Measurements from ENCODE around the gene FN3KRP.
"Not testable (repeated sequence)": the region's sequence is repeated elsewhere in the genome, so short reads cannot be mapped to it uniquely, and the experiment has no call there.

FN3KRP gene

GRCh38 chr17:82737967-82738877, 21.7 kb downstream of the FN3KRP start:
- POLR2A ChIA-PET = interaction anchor here (0.6 kb wide), 1 partner anchor 96 kb away, joined by 4 read pairs; no protein-coding TSS in a partner anchor
- CTCF ChIA-PET = interaction anchor here (1.5 kb wide), 1 partner anchor 11 kb away, joined by 4 read pairs; no protein-coding TSS in a partner anchor
- peaks cover 5 to 25% (median 14%) of the 10 kb centered on the region in 4 experiments for H3K36me3 ChIP-seq (ENCODE audit: control insufficient read depth in 4 of 4, insufficient read depth in 4 of 4, low read length in 3 of 4)
- peaks cover 0 to 10% (median 10%) of the 10 kb centered on the region in 4 experiments for H3K4me1 ChIP-seq (ENCODE audit: control extremely low read depth in 1 of 4, control insufficient read depth in 4 of 4, insufficient read depth in 4 of 4, low read length in 3 of 4)
- DNase-seq = peak in 1 of 3 donors; percentile 48
- no peak overlapping the region for H3K27ac ChIP-seq (ENCODE audit: insufficient read depth in 1 of 2, low read depth in 1 of 2, low read length in 2 of 2, poor library complexity in 1 of 2, severe bottlenecking in 2 of 2)
- H3K27me3 ChIP-seq (replicated peaks in 2 of 5; ENCODE audit: control insufficient read depth in 4 of 5, insufficient read depth in 5 of 5, low read length in 4 of 5) = no peaks in the 10 kb centered on the region
- H3K4me3 ChIP-seq (ENCODE audit: control insufficient read depth in 1 of 7, extremely low read depth in 1 of 7, insufficient read depth in 4 of 7, low read depth in 2 of 7, low read length in 6 of 7) = no peak overlapping the region
- H3K9me3 ChIP-seq (ENCODE audit: control extremely low read depth in 1 of 5, control insufficient read depth in 4 of 5, insufficient read depth in 2 of 5, low read depth in 1 of 5, low read length in 4 of 5) = peaks cover 1 to 18% (median 17%) of the 10 kb centered on the region in 5 experiments
- WGBS (ENCODE audit: insufficient coverage) = 91% methylated on average over 18 of the region's 26 CpGs

- DNase-seq = peak in 2 of 3 donors; percentile 60 to 68
- Histone ChIP-seq H3K9me3 (ENCODE audit: control extremely low read depth in 1 of 5, control insufficient read depth in 4 of 5, insufficient read depth in 2 of 5, low read depth in 1 of 5, low read length in 4 of 5) (peaks cover 0 to 23% (median 11%) of the 10 kb centered on the region in 5 experiments), H3K27ac (ENCODE audit: insufficient read depth in 1 of 2, low read depth in 1 of 2, low read length in 2 of 2, poor library complexity in 1 of 2, severe bottlenecking in 2 of 2) (no peak overlapping the region), H3K27me3 (replicated peaks in 2 of 5; ENCODE audit: control insufficient read depth in 4 of 5, insufficient read depth in 5 of 5, low read length in 4 of 5) (no peaks in the 10 kb centered on the region), H3K36me3 (ENCODE audit: control insufficient read depth in 4 of 4, insufficient read depth in 4 of 4, low read length in 3 of 4) (peaks cover 0 to 25% (median 14%) of the 10 kb centered on the region in 4 experiments), H3K4me3 (ENCODE audit: control insufficient read depth in 1 of 7, extremely low read depth in 1 of 7, insufficient read depth in 4 of 7, low read depth in 2 of 7, low read length in 6 of 7) (no peak overlapping the region), H3K4me1 (ENCODE audit: control extremely low read depth in 1 of 4, control insufficient read depth in 4 of 4, insufficient read depth in 4 of 4, low read length in 3 of 4) (peaks cover 0 to under 1% (median under 1%) of the 10 kb centered on the region in 4 experiments)
- 100% methylated on average over 8 of the region's 10 CpGs for WGBS (ENCODE audit: insufficient coverage)
- ChIA-PET CTCF (no interaction called here), POLR2A (interaction anchor here (0.6 kb wide), 1 partner anchor 194 kb away, joined by 3 read pairs; no protein-coding TSS in a partner anchor)
Measured at GRCh38 chr17:82740906-82741759, 24.6 kb downstream of the FN3KRP start.

GRCh38 chr17:82743344-82744219, 27.1 kb downstream of the FN3KRP start:
- WGBS (ENCODE audit: insufficient coverage) = 97% methylated on average over 10 of the region's 16 CpGs
- H3K4me3 ChIP-seq (ENCODE audit: control insufficient read depth in 1 of 7, extremely low read depth in 1 of 7, insufficient read depth in 4 of 7, low read depth in 2 of 7, low read length in 6 of 7) = no peak overlapping the region
- ChIA-PET CTCF (interaction anchor here (0.8 kb wide), 1 partner anchor 24 kb away, joined by 3 read pairs; no protein-coding TSS in a partner anchor), POLR2A (no interaction called here)
- H3K9me3 ChIP-seq (ENCODE audit: control extremely low read depth in 1 of 5, control insufficient read depth in 4 of 5, insufficient read depth in 2 of 5, low read depth in 1 of 5, low read length in 4 of 5) = peaks cover 0 to 29% (median 19%) of the 10 kb centered on the region in 5 experiments
- H3K27me3 ChIP-seq (replicated peaks in 2 of 5; ENCODE audit: control insufficient read depth in 4 of 5, insufficient read depth in 5 of 5, low read length in 4 of 5) = no peaks in the 10 kb centered on the region
- H3K36me3 ChIP-seq (ENCODE audit: control insufficient read depth in 4 of 4, insufficient read depth in 4 of 4, low read length in 3 of 4) = peaks cover 1 to 25% (median 14%) of the 10 kb centered on the region in 4 experiments
- DNase-seq = no peak
- H3K27ac ChIP-seq (ENCODE audit: insufficient read depth in 1 of 2, low read depth in 1 of 2, low read length in 2 of 2, poor library complexity in 1 of 2, severe bottlenecking in 2 of 2) = no peak overlapping the region
- H3K4me1 ChIP-seq (ENCODE audit: control extremely low read depth in 1 of 4, control insufficient read depth in 4 of 4, insufficient read depth in 4 of 4, low read length in 3 of 4) = no peaks in the 10 kb centered on the region

- WGBS (ENCODE audit: insufficient coverage) = 93% methylated on average over 4 of the region's 7 CpGs
- DNase-seq; H3K27me3 ChIP-seq (replicated peaks in 2 of 5; ENCODE audit: control insufficient read depth in 4 of 5, insufficient read depth in 5 of 5, low read length in 4 of 5); POLR2A ChIA-PET; H3K27ac ChIP-seq (ENCODE audit: insufficient read depth in 1 of 2, low read depth in 1 of 2, low read length in 2 of 2, poor library complexity in 1 of 2, severe bottlenecking in 2 of 2); H3K4me3 ChIP-seq (ENCODE audit: control insufficient read depth in 1 of 7, extremely low read depth in 1 of 7, insufficient read depth in 4 of 7, low read depth in 2 of 7, low read length in 6 of 7); CTCF ChIA-PET; H3K4me1 ChIP-seq (ENCODE audit: control extremely low read depth in 1 of 4, control insufficient read depth in 4 of 4, insufficient read depth in 4 of 4, low read length in 3 of 4): not testable (repeated sequence)
- H3K9me3 ChIP-seq (ENCODE audit: control extremely low read depth in 1 of 5, control insufficient read depth in 4 of 5, insufficient read depth in 2 of 5, low read depth in 1 of 5, low read length in 4 of 5) = peaks cover 1 to 29% (median 19%) of the 10 kb centered on the region in 5 experiments
- H3K36me3 ChIP-seq (ENCODE audit: control insufficient read depth in 4 of 4, insufficient read depth in 4 of 4, low read length in 3 of 4) = peaks cover 4 to 25% (median 15%) of the 10 kb centered on the region in 4 experiments
Measured at GRCh38 chr17:82744736-82745135, 28.2 kb downstream of the FN3KRP start.

- ChIA-PET CTCF (no interaction called here), POLR2A (no interaction called here)
- Histone ChIP-seq H3K27ac (ENCODE audit: insufficient read depth in 1 of 2, low read depth in 1 of 2, low read length in 2 of 2, poor library complexity in 1 of 2, severe bottlenecking in 2 of 2) (no peak overlapping the region), H3K9me3 (ENCODE audit: control extremely low read depth in 1 of 5, control insufficient read depth in 4 of 5, insufficient read depth in 2 of 5, low read depth in 1 of 5, low read length in 4 of 5) (peaks cover 1 to 30% (median 19%) of the 10 kb centered on the region in 5 experiments), H3K36me3 (ENCODE audit: control insufficient read depth in 4 of 4, insufficient read depth in 4 of 4, low read length in 3 of 4) (peaks cover 4 to 25% (median 12%) of the 10 kb centered on the region in 4 experiments), H3K4me3 (ENCODE audit: control insufficient read depth in 1 of 7, extremely low read depth in 1 of 7, insufficient read depth in 4 of 7, low read depth in 2 of 7, low read length in 6 of 7) (no peak overlapping the region), H3K4me1 (ENCODE audit: control extremely low read depth in 1 of 4, control insufficient read depth in 4 of 4, insufficient read depth in 4 of 4, low read length in 3 of 4) (peaks cover 0 to 3% (median 0%) of the 10 kb centered on the region in 4 experiments), H3K27me3 (replicated peaks in 2 of 5; ENCODE audit: control insufficient read depth in 4 of 5, insufficient read depth in 5 of 5, low read length in 4 of 5) (no peaks in the 10 kb centered on the region)
- DNase-seq = no peak
- WGBS (ENCODE audit: insufficient coverage) = 91% methylated on average over 8 of the region's 8 CpGs
Measured at GRCh38 chr17:82745524-82745923, 29.0 kb downstream of the FN3KRP start.

- H3K4me1 ChIP-seq (ENCODE audit: control extremely low read depth in 1 of 4, control insufficient read depth in 4 of 4, insufficient read depth in 4 of 4, low read length in 3 of 4) = peaks cover 0 to 21% (median 15%) of the 10 kb centered on the region in 4 experiments
- CTCF ChIA-PET = no interaction called here
- H3K9me3 ChIP-seq (ENCODE audit: control extremely low read depth in 1 of 5, control insufficient read depth in 4 of 5, insufficient read depth in 2 of 5, low read depth in 1 of 5, low read length in 4 of 5) = peaks cover 1 to 20% (median 6%) of the 10 kb centered on the region in 5 experiments
- over 99% methylated on average over 15 of the region's 16 CpGs for WGBS (ENCODE audit: insufficient coverage)
- peaks cover 0 to 6% (median under 1%) of the 10 kb centered on the region in 4 experiments for H3K36me3 ChIP-seq (ENCODE audit: control insufficient read depth in 4 of 4, insufficient read depth in 4 of 4, low read length in 3 of 4)
- H3K4me3 ChIP-seq (ENCODE audit: control insufficient read depth in 1 of 7, extremely low read depth in 1 of 7, insufficient read depth in 4 of 7, low read depth in 2 of 7, low read length in 6 of 7) = no peak overlapping the region
- POLR2A ChIA-PET = no interaction called here
- H3K27me3 ChIP-seq (replicated peaks in 2 of 5; ENCODE audit: control insufficient read depth in 4 of 5, insufficient read depth in 5 of 5, low read length in 4 of 5) = no peaks in the 10 kb centered on the region
- no peak overlapping the region for H3K27ac ChIP-seq (ENCODE audit: insufficient read depth in 1 of 2, low read depth in 1 of 2, low read length in 2 of 2, poor library complexity in 1 of 2, severe bottlenecking in 2 of 2)
- DNase-seq = no peak
Measured at GRCh38 chr17:82748756-82749155, 32.2 kb downstream of the FN3KRP start.
